Measurements from ENCODE around the gene PPM1H.

The PPM1H gene

GRCh38 chr12:62928632-62929031 is 6.3 kb downstream of the PPM1H start:
- Histone ChIP-seq H4K20me1 (ENCODE audit: insufficient read depth, low read length) (no peaks in the 10 kb centered on the region), H3K9me3 (ENCODE audit: insufficient read depth, low read length, severe bottlenecking) (no peaks in the 10 kb centered on the region), H3K79me2 (ENCODE audit: insufficient read depth, low read length) (no peaks in the 10 kb centered on the region), H3K36me3 (ENCODE audit: insufficient read depth, low read length) (no peaks in the 10 kb centered on the region), H3K27ac (ENCODE audit: low read length) (no peak overlapping the region), H3K9ac (ENCODE audit: low read depth, low read length) (no peak overlapping the region), H3K4me1 (ENCODE audit: insufficient read depth, low read length) (peaks cover 2% of the 10 kb centered on the region), H3K27me3 (ENCODE audit: insufficient read depth, low read length, poor library complexity) (peaks cover 10% of the 10 kb centered on the region), H2AFZ (ENCODE audit: low read depth, low read length) (no peak overlapping the region), H3K4me3 (ENCODE audit: low read depth in 1 of 2, low read length in 2 of 2) (no peak overlapping the region), H3K4me2 (ENCODE audit: insufficient read depth, low read length) (no peak overlapping the region)
- ATAC-seq (ENCODE audit: insufficient read depth, low read depth) (no peak), DNase-seq (no peak)
- TF ChIP-seq EZH2 (IDR thresholded peaks at IDR 0.05; ENCODE audit: borderline replicate concordance, low read depth, low read length, severe bottlenecking) (no peak), CTCF (IDR thresholded peaks at IDR 0.05; ENCODE audit: borderline replicate concordance, extremely low read depth, low read length, poor library complexity, severe bottlenecking) (no peak)

GRCh38 chr12:62925680-62926079 is 9.3 kb downstream of the PPM1H start:
- H3K27ac ChIP-seq (ENCODE audit: low read length), result no peak overlapping the region
- H2AFZ ChIP-seq (ENCODE audit: low read depth, low read length), result no peak overlapping the region
- TF ChIP-seq EZH2 (IDR thresholded peaks at IDR 0.05; ENCODE audit: borderline replicate concordance, low read depth, low read length, severe bottlenecking) (no peak), CTCF (IDR thresholded peaks at IDR 0.05; ENCODE audit: borderline replicate concordance, extremely low read depth, low read length, poor library complexity, severe bottlenecking) (no peak)
- no peak overlapping the region for H3K4me3 ChIP-seq (ENCODE audit: low read depth in 1 of 2, low read length in 2 of 2)
- H3K4me2 ChIP-seq (ENCODE audit: insufficient read depth, low read length), result no peak overlapping the region
- no peaks in the 10 kb centered on the region for H3K9me3 ChIP-seq (ENCODE audit: insufficient read depth, low read length, severe bottlenecking)
- DNase-seq (no peak), ATAC-seq (ENCODE audit: insufficient read depth, low read depth) (no peak)
- H3K27me3 ChIP-seq (ENCODE audit: insufficient read depth, low read length, poor library complexity), result no peaks in the 10 kb centered on the region
- H3K9ac ChIP-seq (ENCODE audit: low read depth, low read length), result no peak overlapping the region
- H3K79me2 ChIP-seq (ENCODE audit: insufficient read depth, low read length), result no peaks in the 10 kb centered on the region
- no peaks in the 10 kb centered on the region for H3K4me1 ChIP-seq (ENCODE audit: insufficient read depth, low read length)
- no peaks in the 10 kb centered on the region for H4K20me1 ChIP-seq (ENCODE audit: insufficient read depth, low read length)
- no peaks in the 10 kb centered on the region for H3K36me3 ChIP-seq (ENCODE audit: insufficient read depth, low read length)

- no peak overlapping the region for H2AFZ ChIP-seq (ENCODE audit: low read depth, low read length)
- H3K27ac ChIP-seq (ENCODE audit: low read length), result no peak overlapping the region
- ATAC-seq (ENCODE audit: insufficient read depth, low read depth) (no peak), DNase-seq (no peak)
- no peaks in the 10 kb centered on the region for H3K79me2 ChIP-seq (ENCODE audit: insufficient read depth, low read length)
- no peak overlapping the region for H3K9ac ChIP-seq (ENCODE audit: low read depth, low read length)
- H3K4me2 ChIP-seq (ENCODE audit: insufficient read depth, low read length), result no peak overlapping the region
- no peaks in the 10 kb centered on the region for H3K27me3 ChIP-seq (ENCODE audit: insufficient read depth, low read length, poor library complexity)
- H4K20me1 ChIP-seq (ENCODE audit: insufficient read depth, low read length), result no peaks in the 10 kb centered on the region
- no peaks in the 10 kb centered on the region for H3K36me3 ChIP-seq (ENCODE audit: insufficient read depth, low read length)
- H3K4me1 ChIP-seq (ENCODE audit: insufficient read depth, low read length), result no peaks in the 10 kb centered on the region
- TF ChIP-seq CTCF (IDR thresholded peaks at IDR 0.05; ENCODE audit: borderline replicate concordance, extremely low read depth, low read length, poor library complexity, severe bottlenecking) (no peak), EZH2 (IDR thresholded peaks at IDR 0.05; ENCODE audit: borderline replicate concordance, low read depth, low read length, severe bottlenecking) (no peak)
- no peaks in the 10 kb centered on the region for H3K9me3 ChIP-seq (ENCODE audit: insufficient read depth, low read length, severe bottlenecking)
- H3K4me3 ChIP-seq (ENCODE audit: low read depth in 1 of 2, low read length in 2 of 2), result no peak overlapping the region
Measured at GRCh38 chr12:62924084-62924483, 10.9 kb downstream of the PPM1H start.

- Histone ChIP-seq H3K27me3 (ENCODE audit: insufficient read depth, low read length, poor library complexity) (no peaks in the 10 kb centered on the region), H3K4me3 (ENCODE audit: low read depth in 1 of 2, low read length in 2 of 2) (no peak overlapping the region), H2AFZ (ENCODE audit: low read depth, low read length) (no peak overlapping the region), H3K79me2 (ENCODE audit: insufficient read depth, low read length) (no peaks in the 10 kb centered on the region), H3K36me3 (ENCODE audit: insufficient read depth, low read length) (no peaks in the 10 kb centered on the region), H3K9ac (ENCODE audit: low read depth, low read length) (no peak overlapping the region), H3K4me2 (ENCODE audit: insufficient read depth, low read length) (no peak overlapping the region), H3K27ac (ENCODE audit: low read length) (no peak overlapping the region), H3K4me1 (ENCODE audit: insufficient read depth, low read length) (no peaks in the 10 kb centered on the region), H4K20me1 (ENCODE audit: insufficient read depth, low read length) (no peaks in the 10 kb centered on the region), H3K9me3 (ENCODE audit: insufficient read depth, low read length, severe bottlenecking) (no peaks in the 10 kb centered on the region)
- no peak for TF ChIP-seq EZH2 (IDR thresholded peaks at IDR 0.05; ENCODE audit: borderline replicate concordance, low read depth, low read length, severe bottlenecking)
- no peak for TF ChIP-seq CTCF (IDR thresholded peaks at IDR 0.05; ENCODE audit: borderline replicate concordance, extremely low read depth, low read length, poor library complexity, severe bottlenecking)
- ATAC-seq (ENCODE audit: insufficient read depth, low read depth) (no peak), DNase-seq (no peak)
Measured at GRCh38 chr12:62922539-62922938, 12.4 kb downstream of the PPM1H start.
